HG02623 (cell line): ENCODE data around the gene PRUNE2.
A peak's percentile ranks its signal among the peaks of the same experiment; 100 is the strongest.

Source experiments
- ATAC-seq: cut with Tn5 transposase; IDR thresholded peaks from one replicate; pipeline ENCODE4 v1.9.1; 2021; ENCODE audit warnings: moderate library complexity; ENCODE audit not compliant: unreplicated experiment

Gene PRUNE2

GRCh38 chr9:76662476-76663281, 243.2 kb downstream of the PRUNE2 start:
- no peak for ATAC-seq

DNA sequence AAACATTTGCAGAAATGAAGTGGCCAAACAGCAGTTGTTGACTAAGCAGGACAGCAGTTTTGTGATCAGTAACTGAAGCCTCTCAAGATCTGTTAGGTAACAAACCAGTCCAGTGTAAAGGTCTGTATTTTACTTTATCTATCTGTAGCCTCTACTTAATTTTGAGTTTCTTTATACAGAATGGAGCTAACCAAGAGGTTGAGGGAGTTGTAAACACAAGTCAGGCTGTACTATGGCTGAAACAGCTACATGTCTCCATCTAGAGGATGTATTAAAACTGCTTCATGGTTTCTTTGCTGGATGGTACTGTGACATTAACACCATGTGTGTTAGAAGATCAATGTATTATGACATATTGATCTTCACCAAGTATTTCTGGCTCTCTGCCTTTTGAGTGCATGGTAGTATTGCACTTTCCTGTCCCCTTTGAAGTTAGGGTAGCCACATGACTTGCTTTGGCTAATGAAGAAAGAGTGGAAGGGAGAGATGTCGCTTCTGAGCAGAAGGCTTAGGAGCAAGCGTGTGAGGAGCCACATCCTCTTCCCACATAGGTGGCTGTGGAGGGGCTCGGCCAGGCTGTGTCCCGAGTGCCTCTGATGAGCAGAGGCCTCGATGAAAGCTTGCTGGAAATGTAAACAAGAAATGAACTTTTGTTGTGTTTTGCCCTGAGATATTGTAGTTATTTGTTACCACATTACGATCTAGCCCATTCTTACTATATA, 247.2 kb downstream of the PRUNE2 start:
- ATAC-seq, result peak; percentile 70

DNA sequence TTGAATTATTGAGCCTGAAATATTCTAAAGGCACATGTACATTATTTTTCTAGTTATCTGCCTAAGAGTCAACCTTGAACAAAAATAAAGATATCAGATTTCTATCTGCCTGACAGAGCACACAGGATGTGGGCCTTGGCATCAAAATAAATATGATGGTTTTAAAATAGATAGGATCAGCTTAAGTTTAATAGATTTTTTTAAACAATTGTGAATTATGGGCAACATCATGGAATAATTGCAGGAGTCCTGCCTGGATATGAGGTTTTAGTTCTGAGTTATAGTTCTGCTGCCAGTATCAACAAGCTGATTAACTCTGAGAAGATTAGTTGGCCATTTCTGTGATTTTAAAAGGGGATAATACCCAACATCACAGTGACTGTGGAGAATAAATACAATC, 248.6 kb downstream of the PRUNE2 start:
- no peak for ATAC-seq

GRCh38 chr9:76655971-76656370, 249.9 kb downstream of the PRUNE2 start:
- ATAC-seq, result no peak

GRCh38 chr9:76655121-76655541, 250.8 kb downstream of the PRUNE2 start:
- no peak for ATAC-seq

DNA sequence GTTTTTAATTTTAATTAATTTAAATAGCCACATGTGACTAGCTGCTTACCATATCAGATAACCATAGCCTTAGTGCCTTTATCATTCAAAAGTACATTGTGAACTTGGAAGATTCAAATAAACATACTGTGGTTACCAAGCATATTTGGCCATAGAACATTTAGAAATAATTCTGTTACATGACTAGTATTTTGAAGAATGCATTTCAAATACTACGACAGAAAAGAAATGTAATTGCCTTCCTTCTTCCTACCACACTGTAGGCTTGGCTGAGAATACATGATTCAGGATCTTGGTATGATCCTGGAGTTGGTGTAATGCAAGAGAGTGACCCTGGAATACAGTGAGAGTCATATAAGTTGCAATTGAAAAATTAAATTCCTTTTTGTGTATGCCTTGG, 251.3 kb downstream of the PRUNE2 start:
- ATAC-seq, result no peak

- ATAC-seq, result no peak
Measured at GRCh38 chr9:76654051-76654461, 251.9 kb downstream of the PRUNE2 start.

- no peak for ATAC-seq
Measured at GRCh38 chr9:76652894-76653293, 253.0 kb downstream of the PRUNE2 start.

GRCh38 chr9:76651119-76651705, 254.7 kb downstream of the PRUNE2 start:
- ATAC-seq, result peak; percentile 56

DNA sequence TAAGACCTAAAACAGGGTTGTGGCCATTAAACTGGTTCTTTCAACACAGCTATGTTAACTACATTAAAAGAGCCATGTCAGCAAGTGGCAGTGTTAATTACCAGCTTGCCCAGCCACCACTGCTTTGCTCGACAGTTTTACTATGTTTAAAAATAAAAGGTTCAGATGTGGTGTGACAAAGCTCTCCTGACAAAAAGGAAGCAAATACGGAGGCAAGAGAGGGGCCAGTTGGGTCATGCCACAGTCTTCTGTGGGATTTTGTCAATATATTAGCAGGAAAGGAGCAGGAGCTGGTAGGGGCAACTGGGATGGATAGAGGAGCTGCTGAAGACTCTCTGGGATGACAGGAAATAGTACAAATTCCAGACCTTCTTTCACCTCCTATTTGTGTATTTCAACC, 255.2 kb downstream of the PRUNE2 start:
- ATAC-seq, result no peak

DNA sequence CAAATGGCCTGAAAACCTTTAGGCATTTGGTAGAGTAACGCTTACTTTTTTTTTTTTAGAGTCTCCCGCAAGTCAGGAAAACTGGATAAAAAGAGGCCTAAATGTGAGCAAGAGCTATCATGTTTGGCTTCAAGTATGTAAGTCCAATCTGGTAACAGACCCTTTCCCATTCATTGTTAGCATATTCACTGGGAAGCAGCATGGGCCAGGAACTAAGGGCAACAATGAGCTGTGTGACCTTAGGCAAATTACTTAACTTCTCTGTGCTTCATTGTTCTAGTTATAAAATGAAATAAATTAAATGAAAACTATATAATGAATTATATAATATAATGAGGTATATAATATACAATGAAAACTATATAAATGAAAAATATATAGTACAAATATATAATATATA, 256.0 kb downstream of the PRUNE2 start:
- ATAC-seq, result no peak

DNA sequence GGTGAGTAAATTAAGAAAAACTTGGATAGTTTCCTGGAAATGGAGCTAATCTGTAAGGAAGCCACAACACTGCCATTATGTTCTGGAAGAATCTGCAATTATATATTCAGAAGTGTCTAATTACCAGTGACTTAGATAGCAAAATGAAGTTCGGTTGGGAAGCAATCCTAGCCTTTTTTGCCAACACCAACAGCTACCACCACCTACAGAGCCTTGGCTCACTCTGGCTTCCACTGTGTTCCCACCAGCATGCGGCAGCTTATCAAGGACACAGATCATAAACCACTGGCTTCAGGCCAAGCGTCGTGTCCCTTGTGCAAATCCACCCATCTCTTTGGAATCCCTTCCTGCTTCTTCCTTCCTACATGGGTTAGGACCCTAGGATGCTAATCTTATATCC, 259.7 kb downstream of the PRUNE2 start:
- ATAC-seq, result no peak

DNA sequence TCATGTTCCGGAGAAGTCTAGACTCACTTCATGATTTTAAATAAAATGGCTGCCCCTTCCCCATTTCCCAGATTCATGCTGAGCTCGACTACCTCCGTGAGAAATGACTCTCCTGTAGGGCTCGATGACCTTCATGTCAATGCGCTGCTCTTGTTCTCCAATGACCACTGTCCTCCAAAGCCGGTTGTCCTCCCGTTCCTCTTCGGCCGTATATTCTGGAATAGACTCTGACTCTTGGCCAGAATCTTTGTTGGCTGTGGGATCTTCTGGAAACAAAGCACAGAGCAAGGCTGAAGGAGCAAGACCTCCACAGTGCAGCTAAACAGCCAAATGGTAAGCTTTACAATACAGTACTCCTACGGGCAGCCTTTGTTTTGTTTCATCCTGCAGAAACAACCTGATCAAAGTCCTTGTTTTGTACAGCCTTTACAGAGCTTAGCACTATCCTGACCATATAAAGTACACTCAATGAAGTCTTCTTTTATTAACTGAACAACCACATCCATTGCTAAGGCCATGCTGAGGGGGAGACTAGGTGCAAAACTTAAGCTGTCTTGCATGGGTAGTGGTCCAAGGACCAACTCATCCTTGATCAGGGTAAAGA, 261.2 kb downstream of the PRUNE2 start:
- no peak for ATAC-seq

DNA sequence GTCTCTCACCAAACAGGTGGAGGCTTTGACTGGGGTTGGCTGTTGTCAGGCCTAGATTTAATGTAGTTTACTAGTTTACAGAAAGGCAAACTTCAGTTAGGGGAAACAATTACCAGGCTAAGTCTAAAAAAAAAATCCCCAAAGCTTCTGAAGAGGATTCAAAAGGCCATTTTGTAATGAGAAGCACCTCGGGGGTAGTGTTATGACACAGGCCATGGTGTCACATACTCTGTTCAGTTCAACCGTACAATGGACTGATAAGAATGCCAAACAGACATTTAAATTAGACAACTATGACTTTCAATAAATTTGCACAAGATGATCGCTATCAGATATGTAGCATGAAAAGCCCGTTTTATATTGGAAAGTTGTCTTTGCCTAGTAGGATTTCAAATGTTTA, 261.7 kb downstream of the PRUNE2 start:
- ATAC-seq, result peak; percentile 15

DNA sequence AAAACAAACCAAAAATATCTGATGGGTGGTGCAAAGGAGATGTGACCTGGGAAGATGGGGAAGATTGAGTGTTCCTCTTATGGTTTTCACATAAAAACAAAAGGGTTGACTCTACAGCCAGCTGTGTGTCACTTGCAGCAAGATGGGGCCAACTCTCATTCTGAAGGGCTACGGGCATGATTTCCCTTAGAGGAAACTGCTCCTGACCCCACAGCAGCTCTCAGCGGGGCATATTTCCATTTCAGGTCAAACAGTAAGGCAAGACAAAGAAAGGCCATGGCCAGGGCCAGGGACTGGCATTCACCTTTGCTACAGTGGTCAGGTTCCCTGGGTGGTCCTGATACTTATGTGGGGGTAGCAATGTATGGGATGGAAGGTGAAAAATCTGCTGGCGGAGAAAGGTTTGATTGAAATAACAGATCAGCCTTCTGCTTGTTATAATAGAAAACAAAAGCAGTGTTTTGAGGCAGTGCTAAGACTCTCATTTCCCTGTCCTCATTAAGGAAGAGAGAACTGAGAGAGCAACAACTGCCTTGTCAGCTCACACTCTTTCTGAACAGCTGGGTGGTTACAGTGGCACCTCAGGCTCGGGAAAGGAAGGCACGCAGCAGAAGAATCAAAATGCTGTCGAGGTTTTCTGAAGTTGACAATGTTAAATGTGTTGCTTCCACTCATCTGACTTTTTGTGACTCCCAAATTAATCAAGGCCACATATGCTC, 262.4 kb downstream of the PRUNE2 start:
- peak; percentile 97 for ATAC-seq

GRCh38 chr9:76642701-76643209, 263.2 kb downstream of the PRUNE2 start:
- ATAC-seq, result no peak

DNA sequence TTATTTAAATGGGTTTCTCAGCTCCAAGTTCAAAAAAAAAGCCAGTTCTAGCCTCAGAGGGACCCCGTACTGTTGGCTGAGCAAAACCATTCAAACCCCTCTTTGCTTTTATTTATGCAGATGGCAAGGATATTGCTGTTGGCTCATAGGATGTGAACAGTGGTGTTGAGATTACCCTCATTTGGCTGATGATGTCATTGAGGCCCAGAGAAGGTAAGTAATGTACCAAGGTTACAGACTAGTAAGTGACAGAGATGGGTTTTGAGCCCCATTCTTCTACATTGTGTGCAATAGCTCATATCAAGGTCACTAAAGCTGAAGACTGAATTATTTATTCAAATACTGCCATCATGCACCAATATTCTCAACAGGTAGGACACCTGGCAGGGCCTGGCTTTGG, 263.8 kb downstream of the PRUNE2 start:
- ATAC-seq, result no peak

DNA sequence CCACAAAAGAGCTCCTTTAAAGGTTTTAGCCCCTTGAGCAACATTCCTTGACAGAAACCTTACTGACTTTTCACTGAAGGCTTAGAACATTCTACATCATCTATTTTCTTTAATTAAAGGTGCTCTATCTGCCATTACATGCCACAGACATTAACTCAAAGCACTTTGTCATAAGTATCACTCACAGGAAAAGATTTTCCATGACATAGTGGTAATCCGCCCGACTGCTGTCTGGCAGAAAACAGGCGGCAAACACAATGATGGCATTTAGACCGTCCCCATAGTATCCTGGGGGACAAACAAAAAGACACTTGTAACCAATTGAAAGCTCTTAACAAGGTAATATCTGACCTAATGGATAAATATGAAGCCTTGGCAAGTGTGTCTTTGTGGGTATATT, 267.9 kb downstream of the PRUNE2 start:
- ATAC-seq, result no peak

- ATAC-seq, result no peak
Measured at GRCh38 chr9:76637416-76637815, 268.5 kb downstream of the PRUNE2 start.

DNA sequence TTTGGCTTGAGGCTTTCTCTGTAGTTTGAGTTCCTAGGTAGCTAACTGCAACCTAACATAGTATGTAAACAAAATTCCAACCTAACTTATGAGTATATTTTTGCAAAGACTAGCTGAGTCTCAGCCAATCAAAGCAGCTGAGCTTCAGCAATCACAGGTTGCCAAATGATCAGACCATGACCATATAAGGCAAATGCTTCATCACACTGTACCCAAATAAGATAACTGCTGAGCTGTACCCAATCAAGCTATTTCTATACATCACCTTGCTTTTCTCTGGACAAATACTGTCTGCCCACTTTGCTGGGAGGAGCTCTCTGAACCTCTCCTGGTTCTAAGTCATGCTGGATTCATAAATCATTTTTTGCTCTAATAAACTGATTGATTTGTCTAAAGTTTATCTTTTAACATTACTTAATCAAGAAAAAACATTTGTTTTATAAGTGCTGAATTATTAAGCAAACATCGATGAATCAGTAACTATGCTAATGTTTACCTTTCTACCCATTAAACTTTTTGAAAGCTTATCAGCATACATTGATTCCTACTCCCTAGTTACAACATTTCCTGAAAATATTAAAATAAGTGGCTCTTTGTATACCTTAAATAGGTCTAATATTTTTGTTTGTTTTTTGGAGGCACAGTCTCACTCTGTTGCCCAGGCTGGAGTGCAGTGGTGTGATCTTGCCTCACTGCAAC, 271.4 kb downstream of the PRUNE2 start:
- peak; percentile 66 for ATAC-seq
